HUDEP-2 (cell line): Measurements from ENCODE around the gene AK4.

ENCODE experiments used
- DNase-seq, 76 experiments: peaks; one replicate each; lab custom pipeline; 2025; ENCODE audit not compliant: unreplicated experiment in 76 of 76; lab: John Stamatoyannopoulos, UW

The AK4 gene

GRCh38 chr1:65175171-65176055 lies 27.4 kb downstream of the AK4 start:
- no peak for DNase-seq

DNA sequence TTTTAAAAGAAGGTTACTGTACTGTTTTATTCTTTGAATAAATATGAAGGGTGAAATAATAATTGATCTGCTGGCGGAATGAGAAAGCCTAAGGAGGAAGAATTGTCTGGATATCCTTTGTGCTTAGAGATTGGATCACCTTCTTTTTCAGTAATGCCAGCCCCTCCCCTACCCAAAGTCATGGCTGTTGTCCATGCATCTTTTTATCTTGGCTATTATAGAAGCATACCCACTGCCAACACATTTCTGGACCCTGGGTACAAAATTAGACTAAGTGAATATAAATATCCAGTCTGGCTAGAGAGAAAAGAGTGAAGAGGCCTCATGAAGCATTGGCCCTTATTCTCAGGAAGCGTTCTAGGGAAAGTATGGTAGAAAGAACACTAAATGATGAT lies 28.1 kb downstream of the AK4 start:
- DNase-seq: no peak

DNA sequence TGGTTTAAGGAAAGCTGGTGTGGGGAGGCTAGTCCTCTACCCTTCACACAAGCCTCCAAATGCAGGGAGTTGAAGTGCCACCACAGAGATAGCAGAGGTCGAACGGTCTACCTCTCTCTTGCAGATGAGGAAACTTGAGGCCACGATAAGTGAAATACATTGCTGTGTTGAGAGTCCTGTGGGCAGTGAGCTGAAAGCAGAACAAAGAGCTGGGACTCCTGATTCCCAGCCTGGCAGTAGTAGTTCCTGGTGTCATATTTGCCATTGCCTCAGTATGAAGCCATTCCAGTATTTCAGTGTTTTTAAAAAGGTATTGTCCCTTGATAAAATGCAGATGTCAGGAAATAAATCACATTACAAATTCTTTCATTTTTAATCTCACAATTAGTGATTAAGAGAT lies 28.6 kb downstream of the AK4 start:
- DNase-seq: no peak

GRCh38 chr1:65177457-65177856 lies 29.5 kb downstream of the AK4 start:
- no peak for DNase-seq

DNA sequence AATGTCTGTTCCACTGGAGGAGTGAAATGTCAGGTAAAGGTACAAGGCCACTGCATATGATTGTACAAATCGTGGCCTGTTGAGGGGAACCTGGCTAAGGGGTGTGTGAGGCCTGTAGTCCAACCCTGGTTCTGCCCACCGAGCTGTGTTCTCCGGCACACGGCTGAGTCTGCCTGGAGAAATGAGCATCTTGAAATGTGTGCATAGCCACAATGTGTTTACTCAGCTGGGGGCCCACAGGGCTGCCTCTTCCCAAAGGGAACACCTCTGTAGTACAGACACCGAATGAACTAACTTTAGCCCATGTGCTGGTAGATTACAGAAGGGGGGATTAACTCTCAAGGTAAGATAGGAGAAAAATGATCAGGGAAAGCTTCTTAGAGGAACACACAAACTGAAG lies 30.2 kb downstream of the AK4 start:
- no peak for DNase-seq

GRCh38 chr1:65179148-65179547 lies 31.1 kb downstream of the AK4 start:
- DNase-seq: no peak

GRCh38 chr1:65180977-65181376 lies 33.0 kb downstream of the AK4 start:
- no peak for DNase-seq

GRCh38 chr1:65182658-65183268 lies 34.8 kb downstream of the AK4 start:
- DNase-seq: no peak

GRCh38 chr1:65189576-65190115 lies 41.6 kb downstream of the AK4 start:
- DNase-seq: no peak

DNA sequence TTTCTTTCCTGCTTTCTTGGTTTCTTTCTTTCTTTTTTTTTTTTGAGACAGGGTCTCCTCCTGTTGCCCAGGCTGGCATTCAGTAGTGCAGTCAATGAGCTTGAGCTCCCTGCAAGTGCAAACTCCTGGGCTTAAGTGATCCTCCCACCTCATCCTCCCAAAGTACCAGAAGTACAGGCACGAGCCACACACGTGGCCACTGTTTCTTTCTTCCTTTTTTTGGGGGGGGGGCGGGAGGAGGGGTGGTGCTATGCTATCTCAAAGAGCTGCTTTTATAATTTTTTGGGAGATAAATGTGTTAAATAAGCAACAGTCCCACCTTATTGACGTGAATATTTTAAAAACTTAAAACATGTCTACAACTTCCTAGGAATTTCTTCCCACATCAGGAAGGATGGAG lies 42.2 kb downstream of the AK4 start:
- no peak for DNase-seq

GRCh38 chr1:65193129-65193695 lies 45.2 kb downstream of the AK4 start:
- DNase-seq: no peak

- DNase-seq: no peak
These were observed 47.8 kb downstream of the AK4 start for GRCh38 chr1:65195495-65196417.

DNA sequence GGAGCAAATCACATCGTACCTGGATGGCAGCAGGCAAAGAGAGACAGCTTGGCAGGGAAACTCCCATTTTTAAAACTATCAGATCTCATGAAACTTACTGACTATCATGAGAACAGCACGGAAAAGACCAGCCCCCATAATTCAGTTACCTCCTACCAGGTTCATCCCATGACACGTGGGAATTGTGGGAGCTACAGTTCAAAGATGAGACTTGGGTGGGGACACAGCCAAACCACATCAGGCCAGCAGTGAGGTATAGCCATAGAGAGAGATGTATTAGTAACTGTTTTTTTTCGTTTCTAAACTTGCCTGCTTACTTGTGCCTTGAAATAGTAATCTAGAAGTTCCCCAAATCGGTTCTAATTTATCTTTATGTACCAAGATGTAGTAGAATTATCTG lies 48.9 kb downstream of the AK4 start:
- DNase-seq: no peak

- no peak for DNase-seq
These were observed 49.6 kb downstream of the AK4 start for GRCh38 chr1:65197636-65198035.

DNA sequence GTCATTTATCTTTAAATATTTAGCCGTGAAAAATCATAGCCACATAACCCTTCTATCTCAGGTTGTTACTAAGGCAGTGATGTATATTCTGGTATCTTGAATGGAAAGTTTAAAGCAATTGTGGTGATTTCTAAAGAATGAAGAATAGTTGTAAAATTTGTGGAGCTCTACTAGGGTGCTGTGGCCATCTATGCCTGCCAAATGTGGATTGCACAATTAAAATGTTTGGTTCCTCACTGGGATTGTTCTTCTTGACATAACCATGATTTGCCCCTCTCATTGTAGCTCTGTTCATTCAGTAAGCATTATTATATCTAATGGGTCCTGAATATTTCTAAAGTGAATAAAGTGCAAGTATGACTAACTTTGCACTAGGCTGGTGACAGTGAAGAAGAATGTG lies 50.1 kb downstream of the AK4 start:
- DNase-seq: no peak

DNA sequence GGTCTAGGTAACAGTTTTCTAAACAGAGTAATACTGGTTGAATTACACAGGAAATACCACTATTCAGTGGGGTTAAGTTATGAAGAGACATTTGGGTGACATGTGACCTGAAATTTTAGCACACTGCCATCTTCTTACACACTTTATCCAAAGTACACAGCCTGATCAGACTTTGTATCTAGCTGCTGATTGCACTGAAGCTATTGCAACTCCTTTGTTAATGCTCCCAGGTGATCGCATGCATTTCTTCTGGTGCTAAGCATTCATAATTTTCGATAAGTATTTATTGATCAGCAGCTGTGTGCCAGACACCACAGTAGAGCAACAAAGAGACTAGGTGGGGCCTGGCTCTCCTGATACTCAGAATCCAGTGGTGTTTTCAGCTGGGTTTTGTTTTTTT lies 52.4 kb downstream of the AK4 start:
- no peak for DNase-seq

DNA sequence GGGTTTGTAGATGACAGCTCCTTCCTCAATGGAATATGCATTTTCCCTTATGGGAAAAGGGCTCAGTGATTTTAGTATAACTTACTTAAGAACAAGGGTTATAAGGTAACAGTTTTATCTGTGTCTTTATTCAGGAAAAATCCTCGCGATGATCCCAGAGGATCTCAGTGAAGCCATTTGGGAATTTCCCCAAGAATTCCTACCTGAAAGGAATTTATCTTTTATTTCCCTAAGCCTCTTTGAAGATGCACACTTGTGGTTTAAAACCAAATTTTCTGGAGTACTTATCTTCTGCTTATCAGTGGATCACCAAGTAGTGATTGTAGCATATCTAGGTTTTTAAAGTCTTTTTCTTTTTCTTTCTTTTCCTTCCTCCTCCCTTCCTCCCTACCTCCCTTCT lies 58.8 kb downstream of the AK4 start:
- no peak for DNase-seq

GRCh38 chr1:65207317-65207716 lies 59.3 kb downstream of the AK4 start:
- no peak for DNase-seq

GRCh38 chr1:65208563-65208973 lies 60.6 kb downstream of the AK4 start:
- DNase-seq: no peak

DNA sequence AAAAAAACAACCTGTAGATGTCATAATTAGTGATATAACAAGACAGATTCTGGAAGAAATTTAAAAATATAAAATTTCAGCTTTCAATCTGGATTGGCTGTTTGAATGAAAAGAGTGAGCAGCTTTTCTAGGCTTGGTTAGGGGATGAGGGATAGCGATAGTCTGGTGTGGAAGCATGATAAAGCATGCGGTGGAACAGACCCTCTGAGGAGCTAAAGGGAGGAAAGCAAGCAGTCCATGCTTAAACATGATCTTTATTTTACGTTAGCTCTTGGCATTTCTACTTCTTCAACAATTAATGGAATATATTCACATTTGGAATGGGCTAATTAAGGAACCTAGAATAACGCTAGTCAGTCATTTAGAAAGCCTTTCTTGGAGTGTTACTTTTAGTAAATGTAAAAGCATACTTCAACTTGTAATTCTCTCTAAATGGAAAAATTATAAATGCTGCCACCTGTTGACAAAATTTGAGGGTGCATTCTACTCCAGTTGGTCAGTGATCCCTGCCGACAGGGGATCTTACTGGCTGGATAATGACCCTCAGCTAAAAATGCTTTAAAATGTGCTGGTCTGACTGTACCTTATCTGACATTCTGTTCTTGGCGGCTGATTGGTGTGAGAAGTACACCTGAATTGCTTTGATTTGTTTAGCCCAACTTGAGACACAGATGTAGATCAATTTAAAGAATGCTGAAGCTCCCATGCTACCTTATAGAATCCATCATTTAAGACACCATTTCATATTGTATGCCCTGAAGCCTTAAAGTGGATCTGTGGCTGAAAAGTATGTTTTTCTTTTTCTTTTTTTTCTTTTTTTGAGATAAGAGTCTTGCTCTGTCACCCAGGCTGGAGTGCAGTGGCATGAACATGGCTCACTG lies 61.2 kb downstream of the AK4 start:
- DNase-seq: peak in 31 of 76 experiments; percentile 9 to 63 (median 31)
